Measurements from ENCODE around the gene ALG10B.
"Not testable (repeated sequence)": the region's sequence is repeated elsewhere in the genome, so short reads cannot be mapped to it uniquely, and the experiment has no call there.

ALG10B gene, protein sequence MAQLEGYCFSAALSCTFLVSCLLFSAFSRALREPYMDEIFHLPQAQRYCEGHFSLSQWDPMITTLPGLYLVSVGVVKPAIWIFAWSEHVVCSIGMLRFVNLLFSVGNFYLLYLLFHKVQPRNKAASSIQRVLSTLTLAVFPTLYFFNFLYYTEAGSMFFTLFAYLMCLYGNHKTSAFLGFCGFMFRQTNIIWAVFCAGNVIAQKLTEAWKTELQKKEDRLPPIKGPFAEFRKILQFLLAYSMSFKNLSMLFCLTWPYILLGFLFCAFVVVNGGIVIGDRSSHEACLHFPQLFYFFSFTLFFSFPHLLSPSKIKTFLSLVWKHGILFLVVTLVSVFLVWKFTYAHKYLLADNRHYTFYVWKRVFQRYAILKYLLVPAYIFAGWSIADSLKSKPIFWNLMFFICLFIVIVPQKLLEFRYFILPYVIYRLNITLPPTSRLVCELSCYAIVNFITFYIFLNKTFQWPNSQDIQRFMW

GRCh38 chr12:38316391-38317129 lies at the start of gene ALG10B:
TSS of gene ALG10B (plus strand) at chr12:38316774. CDS start at chr12:38316894, 120 bp downstream.
- H3K4me3 ChIP-seq (ENCODE audit: low read length), result peak within 1 kb of the TSS; percentile 91
- peaks cover 3% of the 10 kb centered on the region for H3K4me1 ChIP-seq (ENCODE audit: control insufficient read depth, insufficient read depth, low read length)
- no peaks in the 10 kb centered on the region for H3K36me3 ChIP-seq (ENCODE audit: control insufficient read depth, insufficient read depth, low read length)
- peak within 1 kb of the TSS; percentile 76 for H3K9ac ChIP-seq (ENCODE audit: low read length)
- H3K27ac ChIP-seq (ENCODE audit: low read depth, low read length), result peak within 1 kb of the TSS; percentile 81
- no peaks in the 10 kb centered on the region for H3K27me3 ChIP-seq (ENCODE audit: control insufficient read depth, insufficient read depth, low read length)

DNA sequence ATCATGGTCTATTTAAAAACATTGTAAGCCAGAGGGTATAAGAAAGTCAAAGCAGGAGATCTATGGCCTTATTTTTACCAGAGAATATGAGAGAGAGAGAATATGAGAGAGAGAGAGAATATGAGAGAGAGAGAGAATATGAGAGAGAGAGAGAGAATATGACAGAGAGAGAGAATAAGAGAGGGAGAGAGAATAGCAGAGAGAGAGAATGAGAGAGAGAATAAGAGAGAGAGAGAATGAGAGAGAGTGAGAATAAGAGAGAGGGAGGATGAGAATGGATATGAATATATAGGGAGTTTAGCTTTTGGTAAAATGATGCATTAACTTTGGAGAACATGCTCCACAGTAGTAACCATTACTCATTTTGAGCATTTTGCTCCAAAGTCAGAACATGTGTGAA lies 48.0 kb upstream of the ALG10B start:
- Histone ChIP-seq H3K9ac (ENCODE audit: low read length) (no peak overlapping the region), H3K27me3 (ENCODE audit: control insufficient read depth, insufficient read depth, low read length) (no peaks in the 10 kb centered on the region), H3K36me3 (ENCODE audit: control insufficient read depth, insufficient read depth, low read length) (no peaks in the 10 kb centered on the region), H3K27ac (ENCODE audit: low read depth, low read length) (no peak overlapping the region), H3K4me1 (ENCODE audit: control insufficient read depth, insufficient read depth, low read length) (no peaks in the 10 kb centered on the region), H3K4me3 (ENCODE audit: low read length) (no peak overlapping the region)

GRCh38 chr12:38269897-38270296 lies 46.7 kb upstream of the ALG10B start:
- H3K4me3 ChIP-seq (ENCODE audit: low read length), result no peak overlapping the region
- no peaks in the 10 kb centered on the region for H3K4me1 ChIP-seq (ENCODE audit: control insufficient read depth, insufficient read depth, low read length)
- no peak overlapping the region for H3K9ac ChIP-seq (ENCODE audit: low read length)
- no peaks in the 10 kb centered on the region for H3K27me3 ChIP-seq (ENCODE audit: control insufficient read depth, insufficient read depth, low read length)
- no peaks in the 10 kb centered on the region for H3K36me3 ChIP-seq (ENCODE audit: control insufficient read depth, insufficient read depth, low read length)
- H3K27ac ChIP-seq (ENCODE audit: low read depth, low read length), result no peak overlapping the region

DNA sequence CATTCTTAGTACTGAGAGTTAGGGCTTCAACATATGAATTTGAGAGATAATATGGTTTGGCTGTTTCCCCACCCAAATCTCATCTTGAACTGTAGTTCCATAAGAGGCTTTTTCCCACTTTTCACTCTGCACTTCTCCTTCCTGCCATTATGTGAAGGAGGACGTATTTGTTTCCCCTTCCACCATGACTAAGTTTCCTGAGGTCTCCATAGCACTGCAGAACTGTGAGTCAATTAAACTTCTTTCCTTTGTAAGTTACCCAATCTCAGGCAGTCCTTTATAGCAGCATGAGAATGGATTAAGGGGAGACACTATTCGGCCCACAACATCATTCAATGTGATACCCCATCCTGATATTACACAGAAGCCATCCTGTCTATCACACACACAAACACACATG lies 36.8 kb upstream of the ALG10B start:
- Histone ChIP-seq H3K9ac (ENCODE audit: low read length) (no peak overlapping the region), H3K4me3 (ENCODE audit: low read length) (no peak overlapping the region), H3K27ac (ENCODE audit: low read depth, low read length) (no peak overlapping the region), H3K4me1 (ENCODE audit: control insufficient read depth, insufficient read depth, low read length) (no peaks in the 10 kb centered on the region), H3K36me3 (ENCODE audit: control insufficient read depth, insufficient read depth, low read length) (no peaks in the 10 kb centered on the region), H3K27me3 (ENCODE audit: control insufficient read depth, insufficient read depth, low read length) (no peaks in the 10 kb centered on the region)

DNA sequence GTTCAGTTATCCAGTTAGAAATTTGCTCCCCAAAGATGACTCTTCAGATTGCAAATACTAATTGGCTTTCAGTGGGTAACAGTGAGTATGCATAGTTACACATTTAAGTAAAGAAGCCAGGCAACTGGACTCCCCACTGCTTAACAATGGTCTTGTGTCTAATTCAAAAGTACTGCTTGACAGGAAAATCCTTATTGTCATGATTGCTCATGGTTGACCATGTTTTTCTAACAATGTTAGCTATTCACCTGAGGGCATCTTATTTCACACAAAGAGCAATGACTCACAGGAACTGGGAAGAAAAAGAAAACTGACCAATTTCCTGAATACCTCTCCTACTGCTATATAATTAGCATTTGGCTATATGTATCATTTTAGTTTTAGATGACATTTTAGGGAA lies 33.7 kb upstream of the ALG10B start:
- H3K27me3 ChIP-seq (ENCODE audit: control insufficient read depth, insufficient read depth, low read length), result no peaks in the 10 kb centered on the region
- H3K4me3 ChIP-seq (ENCODE audit: low read length), result no peak overlapping the region
- no peak overlapping the region for H3K27ac ChIP-seq (ENCODE audit: low read depth, low read length)
- no peak overlapping the region for H3K9ac ChIP-seq (ENCODE audit: low read length)
- no peaks in the 10 kb centered on the region for H3K36me3 ChIP-seq (ENCODE audit: control insufficient read depth, insufficient read depth, low read length)
- no peaks in the 10 kb centered on the region for H3K4me1 ChIP-seq (ENCODE audit: control insufficient read depth, insufficient read depth, low read length)

GRCh38 chr12:38289396-38289795 lies 27.2 kb upstream of the ALG10B start:
- Histone ChIP-seq H3K9ac (ENCODE audit: low read length) (no peak overlapping the region), H3K4me1 (ENCODE audit: control insufficient read depth, insufficient read depth, low read length) (no peaks in the 10 kb centered on the region), H3K36me3 (ENCODE audit: control insufficient read depth, insufficient read depth, low read length) (no peaks in the 10 kb centered on the region), H3K27me3 (ENCODE audit: control insufficient read depth, insufficient read depth, low read length) (peaks cover 1% of the 10 kb centered on the region), H3K4me3 (ENCODE audit: low read length) (no peak overlapping the region), H3K27ac (ENCODE audit: low read depth, low read length) (no peak overlapping the region)

GRCh38 chr12:38291160-38291559 lies 25.4 kb upstream of the ALG10B start:
- Histone ChIP-seq H3K27ac (ENCODE audit: low read depth, low read length) (no peak overlapping the region), H3K27me3 (ENCODE audit: control insufficient read depth, insufficient read depth, low read length) (peaks cover 2% of the 10 kb centered on the region), H3K4me3 (ENCODE audit: low read length) (no peak overlapping the region), H3K36me3 (ENCODE audit: control insufficient read depth, insufficient read depth, low read length) (no peaks in the 10 kb centered on the region), H3K4me1 (ENCODE audit: control insufficient read depth, insufficient read depth, low read length) (no peaks in the 10 kb centered on the region), H3K9ac (ENCODE audit: low read length) (no peak overlapping the region)

GRCh38 chr12:38302972-38303371 lies 13.6 kb upstream of the ALG10B start:
- not testable (repeated sequence) for H3K27me3 ChIP-seq (ENCODE audit: control insufficient read depth, insufficient read depth, low read length); H3K27ac ChIP-seq (ENCODE audit: low read depth, low read length); H3K4me3 ChIP-seq (ENCODE audit: low read length); H3K36me3 ChIP-seq (ENCODE audit: control insufficient read depth, insufficient read depth, low read length); H3K9ac ChIP-seq (ENCODE audit: low read length); H3K4me1 ChIP-seq (ENCODE audit: control insufficient read depth, insufficient read depth, low read length)

DNA sequence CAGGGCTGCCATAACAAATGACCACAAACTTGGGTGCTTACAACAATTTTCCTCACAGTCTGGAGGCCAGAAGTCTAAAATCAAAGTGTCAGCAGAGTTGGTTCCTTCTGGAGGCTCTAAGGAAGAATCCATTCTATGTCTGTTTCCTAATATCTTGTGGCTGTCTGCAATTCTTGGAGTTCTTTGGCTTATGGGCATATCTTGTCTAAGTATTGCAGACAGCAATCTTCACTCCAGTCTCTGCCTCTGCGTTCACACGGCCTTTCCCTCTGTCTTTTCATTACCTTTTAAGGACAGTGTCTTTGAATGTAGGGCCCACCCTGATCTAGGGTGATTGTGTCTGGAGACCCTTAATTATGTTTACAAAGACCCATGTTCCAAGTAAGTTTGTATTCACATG lies 5.4 kb downstream of the ALG10B start:
- H3K36me3 ChIP-seq (ENCODE audit: control insufficient read depth, insufficient read depth, low read length); H3K27me3 ChIP-seq (ENCODE audit: control insufficient read depth, insufficient read depth, low read length); H3K4me1 ChIP-seq (ENCODE audit: control insufficient read depth, insufficient read depth, low read length); H3K27ac ChIP-seq (ENCODE audit: low read depth, low read length); H3K9ac ChIP-seq (ENCODE audit: low read length); H3K4me3 ChIP-seq (ENCODE audit: low read length): not testable (repeated sequence)

GRCh38 chr12:38324912-38325311 lies 8.3 kb downstream of the ALG10B start:
- Histone ChIP-seq H3K36me3 (ENCODE audit: control insufficient read depth, insufficient read depth, low read length) (no peaks in the 10 kb centered on the region), H3K27ac (ENCODE audit: low read depth, low read length) (no peak overlapping the region), H3K4me1 (ENCODE audit: control insufficient read depth, insufficient read depth, low read length) (no peaks in the 10 kb centered on the region), H3K27me3 (ENCODE audit: control insufficient read depth, insufficient read depth, low read length) (no peaks in the 10 kb centered on the region), H3K4me3 (ENCODE audit: low read length) (no peak overlapping the region), H3K9ac (ENCODE audit: low read length) (no peak overlapping the region)

- no peak overlapping the region for H3K27ac ChIP-seq (ENCODE audit: low read depth, low read length)
- no peaks in the 10 kb centered on the region for H3K4me1 ChIP-seq (ENCODE audit: control insufficient read depth, insufficient read depth, low read length)
- H3K36me3 ChIP-seq (ENCODE audit: control insufficient read depth, insufficient read depth, low read length), result no peaks in the 10 kb centered on the region
- H3K4me3 ChIP-seq (ENCODE audit: low read length), result no peak overlapping the region
- H3K9ac ChIP-seq (ENCODE audit: low read length), result no peak overlapping the region
- H3K27me3 ChIP-seq (ENCODE audit: control insufficient read depth, insufficient read depth, low read length), result no peaks in the 10 kb centered on the region
Observed at GRCh38 chr12:38327356-38327755, 10.8 kb downstream of the ALG10B start.

DNA sequence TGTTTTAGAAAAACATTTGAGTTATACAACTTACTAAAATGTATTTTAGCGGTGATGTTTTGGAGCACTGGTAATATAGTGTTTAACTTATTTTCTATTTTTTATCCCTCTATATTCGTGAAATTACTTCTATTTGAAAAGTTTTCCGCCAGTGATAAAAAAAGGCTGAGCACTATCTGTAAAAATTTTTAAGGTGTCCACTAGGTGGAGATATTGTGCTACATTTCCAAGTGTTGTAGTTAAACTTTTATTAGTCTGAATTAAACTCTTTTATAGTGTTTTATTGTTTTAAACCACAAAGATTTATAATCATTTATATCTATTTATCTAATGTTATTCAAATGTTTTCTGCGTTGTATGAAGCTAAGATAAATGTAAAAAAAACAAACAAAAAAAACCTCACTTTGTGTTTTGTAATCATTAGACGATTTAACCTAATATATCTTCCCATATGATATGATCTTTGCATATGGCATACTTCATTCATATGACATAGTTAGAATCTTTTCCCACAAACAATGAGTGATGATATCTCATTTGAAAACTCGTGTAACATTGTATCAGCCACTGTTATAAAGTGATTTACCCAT lies 11.8 kb downstream of the ALG10B start:
- H3K27ac ChIP-seq (ENCODE audit: low read depth, low read length), result no peak overlapping the region
- no peaks in the 10 kb centered on the region for H3K27me3 ChIP-seq (ENCODE audit: control insufficient read depth, insufficient read depth, low read length)
- no peak overlapping the region for H3K4me3 ChIP-seq (ENCODE audit: low read length)
- no peak overlapping the region for H3K9ac ChIP-seq (ENCODE audit: low read length)
- no peaks in the 10 kb centered on the region for H3K4me1 ChIP-seq (ENCODE audit: control insufficient read depth, insufficient read depth, low read length)
- H3K36me3 ChIP-seq (ENCODE audit: control insufficient read depth, insufficient read depth, low read length), result no peaks in the 10 kb centered on the region

All from rectal smooth muscle tissue (tissue), 1 donor.